HG03025 (cell line): ENCODE measurements around the gene TDP1.
"Not testable (repeated sequence)": the region's sequence is repeated elsewhere in the genome, so short reads cannot be mapped to it uniquely, and the experiment has no call there.

ENCODE experiments used
- ATAC-seq: cut with Tn5 transposase; IDR thresholded peaks from one replicate; pipeline ENCODE4 v1.9.1; 2021; ENCODE audit warnings: mild to moderate bottlenecking, moderate library complexity; ENCODE audit not compliant: unreplicated experiment, low FRiP score

The TDP1 gene

DNA sequence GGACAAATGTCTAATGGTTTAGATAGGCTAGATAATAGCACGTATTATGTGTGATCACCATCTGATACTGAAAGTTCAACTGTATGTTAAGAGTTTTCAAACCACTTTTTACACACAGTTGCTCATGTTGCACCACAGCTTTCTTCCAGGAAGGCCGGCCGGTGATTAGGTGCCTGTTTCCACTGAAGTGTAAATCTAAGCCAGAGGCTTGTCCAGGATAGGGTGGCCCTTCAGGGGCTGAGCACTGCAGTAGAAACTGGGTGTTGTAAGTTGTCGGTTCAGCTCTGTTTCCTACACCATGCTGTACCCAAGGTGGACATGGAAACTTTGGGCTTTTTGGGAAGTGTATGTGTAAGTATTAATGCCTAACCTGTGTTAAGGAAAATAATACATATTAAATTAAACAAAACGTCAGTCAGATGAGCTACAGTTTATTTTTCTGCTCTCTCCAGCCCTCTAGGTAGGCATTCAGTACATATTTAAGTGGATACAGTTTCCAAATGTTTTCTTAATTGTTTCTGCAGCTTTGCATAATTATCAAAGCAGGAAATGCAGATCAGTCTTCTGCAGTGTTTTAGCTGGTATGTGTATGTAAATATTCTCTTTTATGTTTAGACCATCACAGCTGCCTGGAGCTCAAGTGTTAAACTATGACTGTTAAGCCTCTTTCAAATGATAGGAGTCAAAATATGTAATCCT is 30.9 kb downstream of the TDP1 start:
- no peak for ATAC-seq

DNA sequence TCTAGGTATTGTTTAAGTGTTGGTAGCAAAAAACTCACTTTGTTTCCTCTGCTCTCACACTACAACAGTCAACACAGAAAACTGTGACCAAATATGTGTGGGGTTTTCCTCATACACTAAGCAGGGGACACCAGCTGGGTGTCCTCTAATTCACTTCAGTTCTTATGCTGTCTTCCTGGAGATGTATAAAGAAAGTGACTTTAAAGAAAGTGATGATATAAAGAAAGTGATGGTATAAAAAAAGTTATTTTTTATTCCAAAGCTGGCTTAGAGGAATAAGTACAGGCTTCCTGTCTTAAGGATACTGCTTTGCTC is 31.4 kb downstream of the TDP1 start:
- no peak for ATAC-seq

DNA sequence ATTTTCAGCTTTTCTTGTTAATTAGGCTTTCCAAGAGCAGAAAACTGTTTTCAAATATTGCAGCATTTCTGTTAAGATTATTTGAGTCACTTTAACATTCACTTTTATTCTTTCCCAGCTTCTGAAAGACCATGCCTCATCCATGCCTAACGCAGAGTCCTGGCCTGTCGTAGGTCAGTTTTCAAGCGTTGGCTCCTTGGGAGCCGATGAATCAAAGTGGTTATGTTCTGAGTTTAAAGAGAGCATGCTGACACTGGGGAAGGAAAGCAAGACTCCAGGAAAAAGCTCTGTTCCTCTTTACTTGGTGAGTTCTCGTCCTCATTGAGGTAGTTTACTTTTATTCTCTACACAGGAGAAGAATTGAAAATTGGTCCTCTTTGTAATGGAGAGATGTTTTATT is 33.1 kb downstream of the TDP1 start:
- no peak for ATAC-seq

DNA sequence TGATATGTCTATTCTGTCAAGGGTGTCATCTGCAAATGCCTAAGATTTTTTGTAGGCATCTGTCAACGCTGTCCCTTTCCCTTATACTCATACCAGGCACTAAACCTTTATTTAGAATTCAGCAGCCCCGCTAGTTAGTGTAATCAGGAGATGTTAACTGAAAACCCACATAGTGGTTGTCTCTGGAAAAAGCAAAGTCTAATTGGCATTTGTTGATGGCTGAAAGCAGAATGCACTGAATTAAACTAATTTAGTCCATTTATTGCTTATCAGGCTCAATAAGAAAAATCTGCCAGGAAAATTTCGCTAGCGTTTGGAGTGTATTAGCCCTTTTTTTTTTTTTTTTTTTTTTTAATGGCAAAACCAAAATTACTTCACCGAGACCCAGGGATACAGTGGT is 34.5 kb downstream of the TDP1 start:
- ATAC-seq = no peak

DNA sequence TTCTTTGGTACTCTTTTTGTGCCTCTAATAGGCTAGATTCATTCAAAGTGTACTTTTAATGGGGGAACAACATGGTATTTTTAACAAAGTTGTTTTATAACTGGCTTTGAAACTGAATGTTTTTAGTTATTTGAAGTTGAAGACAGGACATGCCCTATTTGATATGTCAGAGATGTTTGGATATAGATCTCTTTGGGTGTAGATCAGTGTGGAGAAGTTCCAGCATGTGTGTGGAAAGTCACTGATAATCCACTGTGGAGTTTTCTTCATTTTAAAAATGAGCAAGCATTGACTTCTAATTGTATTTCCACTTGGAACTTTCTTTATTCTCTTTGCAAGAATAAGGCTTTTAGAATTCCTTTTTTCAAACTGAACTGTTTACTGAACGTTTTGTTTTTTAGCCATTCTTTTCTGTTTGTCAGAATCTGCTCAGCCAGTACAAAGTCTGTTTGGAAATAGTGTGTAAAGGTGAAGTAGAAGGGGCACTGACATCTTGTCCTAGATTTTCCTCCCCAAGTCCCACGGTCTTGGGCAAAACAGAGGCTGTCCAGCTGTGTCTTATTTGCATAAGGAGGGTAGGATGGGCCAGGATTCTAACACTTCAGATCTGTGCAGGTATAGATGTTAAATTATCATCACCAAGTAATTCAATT is 35.0 kb downstream of the TDP1 start:
- ATAC-seq = no peak

DNA sequence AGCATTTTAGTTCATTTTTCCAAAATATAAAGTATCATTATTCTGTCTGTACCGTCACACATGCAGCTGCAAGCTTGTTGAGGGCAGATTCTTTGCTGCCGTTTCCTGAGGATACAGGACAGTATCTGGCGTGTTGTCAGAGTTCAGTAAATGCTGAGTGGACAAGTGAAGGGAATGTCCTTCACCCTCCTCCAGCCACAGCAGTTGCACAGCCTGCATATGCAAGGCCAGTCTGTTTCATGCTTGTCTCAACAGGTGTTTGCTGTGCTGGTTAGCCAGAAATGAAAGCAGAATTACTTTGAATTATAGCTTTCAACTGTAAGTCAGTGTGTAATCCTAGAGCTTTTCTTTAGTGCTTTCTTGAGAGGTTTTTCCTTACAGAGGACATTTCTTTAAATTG is 36.5 kb downstream of the TDP1 start:
- ATAC-seq = no peak

DNA sequence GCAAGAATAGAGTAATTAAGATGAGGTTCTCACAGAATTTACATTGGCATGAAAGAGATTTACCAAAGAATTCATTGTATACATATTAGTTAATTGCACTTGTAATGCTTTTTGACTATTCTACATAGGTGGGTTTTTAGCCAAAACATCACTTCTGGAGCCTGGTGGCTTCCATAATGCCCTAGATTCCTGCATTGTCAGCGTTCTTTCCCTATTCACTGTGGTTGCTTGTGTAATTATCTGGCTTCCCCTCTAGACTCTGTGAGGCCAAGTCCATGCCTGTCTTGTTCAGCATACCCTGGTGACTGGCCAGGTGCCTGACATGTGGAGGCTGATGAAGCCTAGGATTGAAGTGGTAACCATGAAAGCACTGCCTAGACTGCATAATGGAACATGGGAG is 41.2 kb downstream of the TDP1 start:
- ATAC-seq = no peak

DNA sequence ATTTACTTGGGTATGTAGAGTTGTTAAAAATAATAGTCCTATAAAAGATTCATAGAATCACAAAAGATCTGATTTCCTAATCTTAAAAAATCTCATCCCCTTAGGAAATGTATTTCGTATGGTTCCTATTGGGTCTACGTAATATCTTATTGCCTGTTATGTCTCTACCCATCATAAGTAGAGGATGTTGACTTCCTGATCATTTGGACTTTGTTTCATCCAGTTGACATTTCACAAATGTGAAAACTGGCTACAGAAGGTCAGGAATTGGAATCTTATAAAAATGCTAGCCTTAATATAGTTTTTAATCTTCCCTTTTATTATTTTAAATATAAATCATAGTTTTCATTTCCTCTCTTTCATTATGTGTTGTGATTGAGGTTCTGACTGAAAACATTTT is 45.2 kb downstream of the TDP1 start:
- no peak for ATAC-seq

DNA sequence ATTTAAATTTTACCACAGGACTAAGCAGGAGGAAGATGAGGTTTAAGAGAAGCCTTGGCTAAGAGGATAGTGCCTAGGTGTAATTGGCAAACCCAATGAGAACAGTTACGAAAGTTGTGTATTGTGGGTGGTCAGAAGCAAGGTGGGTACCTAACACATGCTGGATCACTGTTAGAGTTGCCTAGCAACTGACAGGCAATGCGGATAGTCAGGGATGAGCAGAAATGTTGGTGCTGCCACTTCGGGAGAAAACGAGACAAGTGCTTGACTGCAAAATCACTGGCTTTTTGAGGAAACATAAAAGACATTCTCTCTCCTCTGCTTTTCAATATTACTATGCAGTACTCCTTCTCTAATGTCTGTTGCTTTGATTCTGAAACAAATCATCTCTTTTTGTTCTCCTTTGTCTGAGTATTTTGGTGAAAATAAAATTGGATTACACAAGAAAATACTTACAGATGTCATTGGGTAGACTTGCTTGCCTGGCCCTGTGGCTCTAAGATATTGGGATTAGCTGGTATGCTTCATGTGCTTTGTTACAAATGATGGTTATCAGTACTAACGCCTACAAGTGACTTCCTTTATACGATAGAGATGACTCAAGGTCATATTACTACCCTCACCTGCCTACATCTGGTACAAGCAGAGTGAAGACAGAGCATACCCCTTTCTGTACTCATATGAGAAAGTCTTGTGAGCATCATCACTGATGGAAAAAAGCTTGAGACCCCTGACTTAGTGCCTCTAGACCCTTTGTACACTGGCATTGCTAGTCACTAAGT is 48.0 kb downstream of the TDP1 start:
- ATAC-seq = no peak

DNA sequence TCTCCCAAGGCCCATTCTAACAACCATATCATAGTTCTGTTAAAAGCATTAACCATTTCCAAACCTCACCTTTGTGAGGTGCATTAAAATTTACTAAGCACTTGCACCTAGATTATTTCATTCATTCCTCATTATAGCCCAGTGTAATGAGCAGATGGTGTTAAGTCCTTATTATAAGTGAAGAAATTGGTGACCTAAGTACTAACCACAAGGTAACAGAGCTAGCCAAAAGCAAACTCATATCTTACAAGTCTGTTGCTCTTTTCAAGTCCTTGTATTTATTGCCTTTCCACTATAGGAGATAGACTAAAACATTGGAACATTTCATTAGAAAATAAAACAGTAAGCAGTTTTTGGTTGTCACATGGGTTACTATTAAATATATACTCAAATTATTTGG is 49.7 kb downstream of the TDP1 start:
- no peak for ATAC-seq

DNA sequence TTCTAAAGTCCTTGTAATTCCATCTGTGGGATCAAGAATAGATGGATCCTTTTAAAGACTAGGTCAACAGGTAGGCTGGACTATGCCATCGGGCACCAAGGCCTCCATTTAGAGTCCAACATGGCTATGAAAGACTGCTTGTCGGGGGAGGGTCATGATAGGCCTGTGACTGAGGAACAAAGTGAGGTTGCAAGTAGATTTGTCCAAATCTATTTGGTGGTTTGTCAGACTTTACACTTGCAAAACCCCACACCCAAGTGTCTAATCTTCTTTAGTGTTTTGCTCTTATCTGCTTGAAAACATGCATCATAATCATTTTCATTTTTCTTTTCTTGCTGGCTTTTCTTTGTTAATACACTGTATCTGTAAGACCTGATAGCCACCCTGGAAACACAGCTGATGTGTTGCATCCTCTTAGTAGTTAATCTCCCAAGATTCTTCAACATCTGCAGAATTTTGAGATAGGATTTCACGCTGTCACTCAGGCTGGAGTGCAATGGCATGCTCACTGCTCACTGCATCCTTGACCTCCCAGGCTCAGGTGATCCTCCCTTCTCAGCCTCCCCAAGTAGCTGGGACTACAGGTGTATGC is 50.3 kb downstream of the TDP1 start:
- ATAC-seq = no peak

DNA sequence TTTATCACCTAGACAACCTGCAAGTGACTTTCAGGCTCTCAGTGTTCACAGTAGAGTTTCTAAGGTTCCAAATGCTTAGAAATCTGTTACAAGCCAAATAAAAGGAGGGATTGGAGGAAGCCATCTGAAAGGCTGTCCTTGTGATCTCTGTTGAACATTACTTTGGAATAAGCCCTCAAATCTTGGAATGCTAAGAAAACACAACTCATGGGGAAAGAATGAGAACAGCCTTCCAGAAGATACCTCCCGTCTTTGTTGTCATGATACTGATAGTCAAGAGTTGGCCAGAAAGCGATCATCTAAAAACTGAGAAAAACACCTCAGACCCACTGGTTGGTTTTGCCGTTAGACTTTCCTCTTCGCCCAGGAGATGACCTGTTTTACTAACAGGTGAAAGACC is 61.6 kb downstream of the TDP1 start:
- no peak for ATAC-seq

DNA sequence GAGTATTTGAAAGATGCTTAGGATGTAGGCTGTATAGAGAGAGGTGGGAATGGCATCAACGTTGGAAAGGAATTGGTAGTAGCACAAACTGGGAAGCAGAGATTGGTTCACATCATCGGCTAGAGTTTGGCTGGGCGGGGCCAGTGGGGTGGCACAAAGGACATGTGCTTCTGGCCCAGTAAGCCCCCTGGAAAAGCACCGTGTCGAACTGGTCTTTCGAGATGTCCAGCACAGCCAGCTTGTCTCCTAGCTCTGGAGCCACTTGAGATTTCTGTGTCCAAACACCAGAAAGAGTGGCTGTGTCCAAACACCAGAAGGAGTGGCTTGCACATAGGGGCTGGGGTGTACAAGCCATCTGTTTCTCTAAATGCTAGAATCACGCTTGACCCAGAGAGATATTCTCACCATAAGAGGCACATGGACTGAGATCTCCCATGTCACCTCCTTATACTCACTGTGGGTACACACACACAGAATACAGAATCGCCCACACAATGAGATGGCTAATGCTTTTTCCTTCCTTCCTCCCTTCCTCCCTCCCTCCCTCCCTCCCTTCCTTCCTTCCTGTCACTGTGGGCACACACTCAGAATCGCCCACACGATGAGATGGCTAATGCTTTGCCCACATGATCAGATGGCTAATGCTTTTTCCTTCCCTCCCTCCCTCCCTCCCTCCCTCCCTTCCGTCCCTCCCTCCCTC is 64.2 kb downstream of the TDP1 start:
- no peak for ATAC-seq

DNA sequence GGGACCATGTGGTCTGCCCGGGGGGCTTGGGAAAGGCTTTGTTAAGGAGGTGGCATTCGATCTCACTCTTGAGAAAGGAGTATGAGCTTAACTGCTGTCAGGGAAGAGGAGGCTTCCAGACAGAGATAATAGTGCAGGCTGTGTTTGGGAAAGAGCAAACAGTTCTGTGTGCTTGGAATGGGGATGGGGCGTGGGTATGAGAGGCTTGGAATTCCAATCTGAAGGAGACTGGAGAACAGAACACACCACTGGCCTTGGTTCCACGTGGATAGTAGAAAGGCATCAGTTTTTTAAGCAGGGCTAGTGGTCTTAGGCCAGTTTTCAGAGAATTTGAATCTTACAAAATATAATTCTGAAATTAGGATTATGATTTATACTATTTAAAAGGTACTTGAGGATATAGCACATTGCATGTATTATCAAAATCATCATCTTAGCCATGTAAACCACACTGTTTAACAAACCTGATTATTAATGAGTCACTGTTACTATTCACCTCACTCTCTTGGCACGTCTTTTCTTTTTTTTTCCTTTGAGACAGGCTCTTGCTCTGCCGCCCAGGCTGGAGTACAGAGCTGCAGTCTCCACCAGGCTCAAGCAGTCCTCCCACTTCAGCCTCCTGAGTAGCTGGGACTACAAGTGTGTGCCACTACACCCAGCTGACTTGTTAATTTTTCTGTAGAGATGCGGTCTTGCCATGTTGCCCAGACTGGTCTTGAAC is 67.6 kb downstream of the TDP1 start:
- no peak for ATAC-seq

DNA sequence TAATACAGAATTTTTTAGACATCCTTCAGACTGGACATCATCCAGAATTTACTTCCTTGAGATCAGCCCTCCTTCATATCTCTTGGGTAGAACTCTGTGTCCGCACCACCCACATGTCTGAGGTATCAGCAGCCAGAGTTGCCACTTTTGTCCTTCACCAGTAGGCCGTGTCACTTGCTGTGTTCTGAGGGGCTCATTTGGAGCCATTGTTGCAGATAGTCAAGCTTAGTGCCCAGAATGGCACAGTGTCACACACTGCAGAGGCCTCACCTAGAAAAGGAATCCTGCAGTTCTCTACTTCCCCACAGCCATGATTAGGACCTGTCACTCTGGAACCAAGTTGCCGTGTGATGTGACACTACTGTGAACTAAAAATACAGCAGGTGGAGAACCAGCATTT is 69.2 kb downstream of the TDP1 start:
- no peak for ATAC-seq

DNA sequence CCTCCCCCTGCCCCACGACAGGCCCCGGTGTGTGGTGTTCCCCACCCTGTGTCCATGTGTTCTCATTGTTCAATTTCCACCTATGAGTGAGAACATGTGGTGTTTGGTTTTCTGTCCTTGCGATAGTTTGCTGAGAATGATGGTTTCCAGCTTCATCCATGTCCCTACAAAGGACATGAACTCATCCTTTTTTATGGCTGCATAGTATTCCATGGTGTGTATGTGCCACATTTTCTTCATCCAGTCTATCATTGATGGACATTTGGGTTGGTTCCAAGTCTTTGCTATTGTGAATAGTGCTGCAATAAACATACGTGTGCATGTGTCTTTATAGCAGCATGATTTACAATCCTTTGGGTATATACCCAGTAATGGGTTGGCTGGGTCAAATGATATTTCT is 70.9 kb downstream of the TDP1 start:
- not testable (repeated sequence) for ATAC-seq

DNA sequence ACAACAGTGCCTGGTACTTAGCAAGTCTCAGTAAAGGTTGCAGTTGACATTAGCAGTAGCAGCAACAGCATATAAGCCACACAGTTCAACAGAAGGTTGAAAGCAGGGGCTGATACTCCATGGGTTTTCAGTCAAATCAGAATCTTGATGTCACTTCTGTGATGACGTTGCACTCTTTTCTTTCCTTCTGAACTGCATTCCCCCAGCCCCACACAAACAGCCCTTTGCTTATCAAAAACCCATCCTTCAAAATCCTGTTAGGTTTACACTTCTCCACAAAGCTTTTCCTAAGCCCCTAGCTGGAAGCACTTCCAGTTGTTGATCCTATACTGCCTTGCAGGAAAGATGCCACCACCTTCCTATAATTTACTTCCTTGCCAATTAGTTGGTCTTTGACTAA is 72.1 kb downstream of the TDP1 start:
- no peak for ATAC-seq

DNA sequence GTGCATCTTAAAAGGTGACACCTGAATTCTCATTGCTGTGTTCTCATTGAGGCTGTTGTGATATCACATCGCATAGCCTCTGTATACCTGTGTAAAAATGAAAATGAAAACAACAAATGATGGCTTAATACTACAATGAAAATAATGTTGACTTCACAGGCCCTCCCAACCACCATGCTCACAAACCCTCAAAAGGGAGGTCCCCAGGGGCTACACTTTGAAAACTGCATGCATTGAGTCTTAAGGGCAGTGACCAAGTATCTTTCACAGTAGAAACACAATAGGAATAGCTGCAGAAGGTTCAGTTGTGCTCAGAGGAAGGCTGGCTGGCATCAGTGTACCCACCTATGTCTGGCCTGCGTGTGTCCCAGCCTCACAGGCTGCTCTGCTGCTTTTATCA is 78.4 kb downstream of the TDP1 start:
- ATAC-seq = no peak

DNA sequence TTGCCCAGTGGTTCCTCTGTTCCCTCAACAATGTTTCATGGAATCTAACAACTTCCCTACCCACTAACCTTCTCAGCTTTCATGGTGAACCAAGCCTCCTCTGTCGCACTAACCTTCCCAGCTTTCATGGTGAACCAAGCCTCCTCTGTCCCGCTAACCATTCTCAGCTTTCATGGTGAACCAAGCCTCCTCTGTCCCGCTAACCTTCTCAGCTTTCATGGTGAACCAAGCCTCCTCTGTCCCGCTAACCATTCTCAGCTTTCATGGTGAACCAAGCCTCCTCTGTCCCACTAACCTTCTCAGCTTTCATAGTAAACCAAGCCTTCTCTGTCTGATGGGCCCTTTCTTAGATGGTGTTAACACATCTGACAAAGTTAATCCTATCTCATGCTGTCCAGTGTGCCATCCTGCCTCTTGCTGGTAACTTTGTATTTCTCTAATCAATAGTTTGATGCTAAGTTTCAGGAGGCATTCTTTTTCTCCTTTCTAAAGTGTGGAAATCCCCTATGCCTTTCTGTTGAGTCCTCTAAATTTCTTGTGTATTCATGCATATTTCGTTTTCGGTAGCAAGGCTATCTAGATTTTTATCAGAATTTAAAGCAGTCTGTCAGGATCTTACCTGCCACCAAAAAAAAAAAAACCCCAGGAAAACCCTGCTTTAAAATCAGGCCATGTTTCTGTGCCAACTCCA is 79.3 kb downstream of the TDP1 start:
- no peak for ATAC-seq
